ENCODE results near the gene PSMA1.

The PSMA1 gene

GRCh38 chr11:14547440-14547839 lies 27.3 kb upstream of the PSMA1 start:
- Histone ChIP-seq H3F3A (ENCODE audit: control insufficient read depth, insufficient read depth) (no peaks in the 10 kb centered on the region), H3K27me3 (ENCODE audit: control insufficient read depth, low read length) (no peaks in the 10 kb centered on the region), H3K4me1 (ENCODE audit: control insufficient read depth, low read length) (no peaks in the 10 kb centered on the region), H3K27ac (ENCODE audit: low read depth, low read length) (no peak overlapping the region), H3K9me3 (ENCODE audit: control insufficient read depth, insufficient read depth, low read length) (no peaks in the 10 kb centered on the region), H3K9me2 (replicated peaks; ENCODE audit: control insufficient read depth, low read length) (no peaks in the 10 kb centered on the region), H3K4me3 (ENCODE audit: low read length) (no peak overlapping the region), H3K79me2 (ENCODE audit: control insufficient read depth, low read length) (no peaks in the 10 kb centered on the region), H3K4me2 (ENCODE audit: low read length) (no peak overlapping the region), H4K20me1 (ENCODE audit: control insufficient read depth, insufficient read depth, low read depth, low read length) (no peaks in the 10 kb centered on the region), H3K36me3 (ENCODE audit: control insufficient read depth, low read length) (no peaks in the 10 kb centered on the region)
- TF ChIP-seq EZH2phosphoT487 (IDR thresholded peaks at IDR 0.05; ENCODE audit: borderline replicate concordance, low read length) (no peak), CTCF (IDR thresholded peaks at IDR 0.05; ENCODE audit: low read depth, low read length, poor library complexity, severe bottlenecking) (no peak)

GRCh38 chr11:14546672-14547071 lies 26.5 kb upstream of the PSMA1 start:
- Histone ChIP-seq H3K9me3 (ENCODE audit: control insufficient read depth, insufficient read depth, low read length) (no peaks in the 10 kb centered on the region), H3K27ac (ENCODE audit: low read depth, low read length) (no peak overlapping the region), H3K36me3 (ENCODE audit: control insufficient read depth, low read length) (no peaks in the 10 kb centered on the region), H3K4me3 (ENCODE audit: low read length) (no peak overlapping the region), H3K4me1 (ENCODE audit: control insufficient read depth, low read length) (no peaks in the 10 kb centered on the region), H3K9me2 (replicated peaks; ENCODE audit: control insufficient read depth, low read length) (no peaks in the 10 kb centered on the region), H3K79me2 (ENCODE audit: control insufficient read depth, low read length) (no peaks in the 10 kb centered on the region), H4K20me1 (ENCODE audit: control insufficient read depth, insufficient read depth, low read depth, low read length) (no peaks in the 10 kb centered on the region), H3K4me2 (ENCODE audit: low read length) (no peak overlapping the region), H3F3A (ENCODE audit: control insufficient read depth, insufficient read depth) (no peaks in the 10 kb centered on the region), H3K27me3 (ENCODE audit: control insufficient read depth, low read length) (no peaks in the 10 kb centered on the region)
- TF ChIP-seq EZH2phosphoT487 (IDR thresholded peaks at IDR 0.05; ENCODE audit: borderline replicate concordance, low read length): no peak
- TF ChIP-seq CTCF (IDR thresholded peaks at IDR 0.05; ENCODE audit: low read depth, low read length, poor library complexity, severe bottlenecking): no peak

- Histone ChIP-seq H3K4me2 (ENCODE audit: low read length) (no peak overlapping the region), H3K27ac (ENCODE audit: low read depth, low read length) (no peak overlapping the region), H4K20me1 (ENCODE audit: control insufficient read depth, insufficient read depth, low read depth, low read length) (no peaks in the 10 kb centered on the region), H3K36me3 (ENCODE audit: control insufficient read depth, low read length) (no peaks in the 10 kb centered on the region), H3K9me3 (ENCODE audit: control insufficient read depth, insufficient read depth, low read length) (no peaks in the 10 kb centered on the region), H3F3A (ENCODE audit: control insufficient read depth, insufficient read depth) (no peaks in the 10 kb centered on the region), H3K4me3 (ENCODE audit: low read length) (no peak overlapping the region), H3K4me1 (ENCODE audit: control insufficient read depth, low read length) (no peaks in the 10 kb centered on the region), H3K9me2 (replicated peaks; ENCODE audit: control insufficient read depth, low read length) (no peaks in the 10 kb centered on the region), H3K27me3 (ENCODE audit: control insufficient read depth, low read length) (no peaks in the 10 kb centered on the region), H3K79me2 (ENCODE audit: control insufficient read depth, low read length) (no peaks in the 10 kb centered on the region)
- TF ChIP-seq EZH2phosphoT487 (IDR thresholded peaks at IDR 0.05; ENCODE audit: borderline replicate concordance, low read length): no peak
- TF ChIP-seq CTCF (IDR thresholded peaks at IDR 0.05; ENCODE audit: low read depth, low read length, poor library complexity, severe bottlenecking): no peak
These were observed 24.4 kb upstream of the PSMA1 start for GRCh38 chr11:14544611-14545010.

GRCh38 chr11:14543260-14543659 lies 23.1 kb upstream of the PSMA1 start:
- Histone ChIP-seq H3F3A (ENCODE audit: control insufficient read depth, insufficient read depth) (no peaks in the 10 kb centered on the region), H3K4me2 (ENCODE audit: low read length) (no peak overlapping the region), H3K79me2 (ENCODE audit: control insufficient read depth, low read length) (no peaks in the 10 kb centered on the region), H3K4me3 (ENCODE audit: low read length) (no peak overlapping the region), H3K9me3 (ENCODE audit: control insufficient read depth, insufficient read depth, low read length) (no peaks in the 10 kb centered on the region), H3K27ac (ENCODE audit: low read depth, low read length) (no peak overlapping the region), H3K36me3 (ENCODE audit: control insufficient read depth, low read length) (no peaks in the 10 kb centered on the region), H3K4me1 (ENCODE audit: control insufficient read depth, low read length) (no peaks in the 10 kb centered on the region), H3K9me2 (replicated peaks; ENCODE audit: control insufficient read depth, low read length) (no peaks in the 10 kb centered on the region), H4K20me1 (ENCODE audit: control insufficient read depth, insufficient read depth, low read depth, low read length) (no peaks in the 10 kb centered on the region), H3K27me3 (ENCODE audit: control insufficient read depth, low read length) (no peaks in the 10 kb centered on the region)
- TF ChIP-seq CTCF (IDR thresholded peaks at IDR 0.05; ENCODE audit: low read depth, low read length, poor library complexity, severe bottlenecking) (no peak), EZH2phosphoT487 (IDR thresholded peaks at IDR 0.05; ENCODE audit: borderline replicate concordance, low read length) (no peak)
